ENCODE results near the gene MAP4K4. TPM values are rescaled to one million over a fixed set of nuclear protein-coding genes. Genes with fewer than 3 reads are reported as not detected.
A peak's percentile ranks its signal among the peaks of the same experiment; 100 is the strongest.

The MAP4K4 gene
- polyA plus RNA-seq, 1 experiment, result 158 TPM

DNA sequence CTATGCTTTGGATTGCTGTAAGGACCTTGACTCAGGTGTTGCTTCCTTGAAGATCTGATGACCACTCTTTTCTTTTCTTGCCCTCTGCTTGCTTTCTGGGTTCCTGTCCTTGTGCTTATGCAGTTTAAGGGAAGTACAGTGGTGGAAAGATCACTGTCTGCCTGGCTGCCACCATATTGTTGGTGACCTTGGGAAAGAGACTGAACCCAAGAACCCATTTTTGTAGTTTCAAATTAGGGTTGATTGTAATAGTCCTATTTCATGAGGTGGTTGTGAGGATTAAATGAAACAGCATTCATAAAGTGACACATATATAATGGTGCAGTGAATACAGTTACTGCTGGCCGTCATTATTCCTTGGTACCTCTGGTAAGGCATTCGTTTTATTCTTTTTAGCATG lies 41.1 kb downstream of the MAP4K4 start:
- Histone ChIP-seq H3K27ac (ENCODE audit: low read depth, low read length) (no peak overlapping the region), H3K27me3 (ENCODE audit: control insufficient read depth, insufficient read depth, low read length) (no peaks in the 10 kb centered on the region), H3K9me3 (ENCODE audit: control insufficient read depth, insufficient read depth, low read length) (no peaks in the 10 kb centered on the region), H3K4me3 (ENCODE audit: low read depth, low read length) (no peak overlapping the region)
- CTCF ChIA-PET, result no interaction called here
- POLR2A ChIA-PET, result no interaction called here
- no peak for DNase-seq (ENCODE audit: low read depth, low spot score)
- TF ChIP-seq, protein P1, sequence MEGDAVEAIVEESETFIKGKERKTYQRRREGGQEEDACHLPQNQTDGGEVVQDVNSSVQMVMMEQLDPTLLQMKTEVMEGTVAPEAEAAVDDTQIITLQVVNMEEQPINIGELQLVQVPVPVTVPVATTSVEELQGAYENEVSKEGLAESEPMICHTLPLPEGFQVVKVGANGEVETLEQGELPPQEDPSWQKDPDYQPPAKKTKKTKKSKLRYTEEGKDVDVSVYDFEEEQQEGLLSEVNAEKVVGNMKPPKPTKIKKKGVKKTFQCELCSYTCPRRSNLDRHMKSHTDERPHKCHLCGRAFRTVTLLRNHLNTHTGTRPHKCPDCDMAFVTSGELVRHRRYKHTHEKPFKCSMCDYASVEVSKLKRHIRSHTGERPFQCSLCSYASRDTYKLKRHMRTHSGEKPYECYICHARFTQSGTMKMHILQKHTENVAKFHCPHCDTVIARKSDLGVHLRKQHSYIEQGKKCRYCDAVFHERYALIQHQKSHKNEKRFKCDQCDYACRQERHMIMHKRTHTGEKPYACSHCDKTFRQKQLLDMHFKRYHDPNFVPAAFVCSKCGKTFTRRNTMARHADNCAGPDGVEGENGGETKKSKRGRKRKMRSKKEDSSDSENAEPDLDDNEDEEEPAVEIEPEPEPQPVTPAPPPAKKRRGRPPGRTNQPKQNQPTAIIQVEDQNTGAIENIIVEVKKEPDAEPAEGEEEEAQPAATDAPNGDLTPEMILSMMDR (IDR thresholded peaks at IDR 0.05; ENCODE audit: low read depth, low read length), result no peak

DNA sequence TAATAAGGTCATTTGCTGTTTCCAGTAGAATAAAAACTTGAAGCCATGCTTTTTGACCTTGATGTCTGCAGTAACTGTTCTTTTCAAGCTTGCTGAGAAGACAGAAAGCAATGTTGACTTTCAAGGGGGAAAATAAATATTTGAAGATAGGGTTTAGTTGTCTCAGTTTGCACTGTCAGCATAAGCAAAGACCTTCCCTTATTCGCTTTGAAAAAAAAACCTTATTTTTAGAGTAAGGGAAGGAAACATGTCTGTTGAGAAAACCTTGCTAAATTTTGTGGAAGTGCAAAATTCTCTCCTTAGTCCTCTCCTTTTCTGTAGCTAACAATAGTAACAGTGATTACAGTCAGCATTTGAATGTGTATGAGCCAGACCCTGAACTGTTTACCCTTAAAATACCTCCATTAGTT lies 43.1 kb downstream of the MAP4K4 start:
- DNase-seq (ENCODE audit: low read depth, low spot score), result no peak
- POLR2A ChIA-PET, result no interaction called here
- Histone ChIP-seq H3K27ac (ENCODE audit: low read depth, low read length) (no peak overlapping the region), H3K27me3 (ENCODE audit: control insufficient read depth, insufficient read depth, low read length) (no peaks in the 10 kb centered on the region), H3K4me3 (ENCODE audit: low read depth, low read length) (no peak overlapping the region), H3K9me3 (ENCODE audit: control insufficient read depth, insufficient read depth, low read length) (no peaks in the 10 kb centered on the region)
- TF ChIP-seq, protein P1 (IDR thresholded peaks at IDR 0.05; ENCODE audit: low read depth, low read length), result no peak
- CTCF ChIA-PET, result interaction anchor here (0.7 kb wide), 1 partner anchor 295 kb away, joined by 4 read pairs; no protein-coding TSS in a partner anchor

DNA sequence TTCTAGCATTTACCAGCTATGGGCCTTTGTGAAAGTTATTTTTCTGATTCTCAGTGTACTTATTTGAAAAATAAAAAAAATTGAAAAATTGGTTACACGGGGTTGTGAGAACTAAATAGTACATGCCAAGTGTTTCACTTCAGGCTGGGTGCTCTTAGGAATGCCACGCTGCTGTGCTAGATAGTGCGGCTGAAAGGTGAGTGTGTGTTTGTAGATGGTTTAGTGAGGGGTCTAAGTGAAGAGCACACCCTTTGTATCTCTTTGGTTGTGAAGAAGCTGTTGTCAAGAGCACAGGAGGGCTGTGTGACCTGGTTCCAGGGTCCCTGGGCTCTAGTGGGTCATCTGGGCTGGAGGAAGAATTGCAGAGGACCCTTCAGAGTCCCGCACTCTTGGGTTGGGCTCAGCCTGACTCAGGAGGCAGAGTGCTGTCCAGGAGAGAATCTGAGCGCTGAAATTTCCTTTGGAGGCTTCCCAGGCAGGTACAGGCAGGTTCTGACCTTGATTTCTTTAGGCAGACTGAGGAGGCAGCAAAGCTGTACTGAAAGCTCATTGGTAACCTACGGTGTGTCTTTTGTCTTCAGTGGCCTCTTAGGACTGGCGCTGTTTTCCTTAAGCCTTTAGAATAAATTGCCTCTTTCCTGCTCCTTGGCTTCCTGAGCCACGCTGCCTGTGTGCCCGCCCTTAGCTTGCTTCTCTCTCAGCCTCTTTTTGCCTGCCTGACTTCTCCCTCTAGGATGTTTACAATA lies 44.4 kb downstream of the MAP4K4 start:
- ChIA-PET POLR2A (interaction anchor here (0.6 to 1.0 kb wide), 2 partner anchors 17 to 44 kb away, joined by 3 read pairs; no protein-coding TSS in a partner anchor), CTCF (interaction anchor here (0.9 to 1.4 kb wide), 3 partner anchors 23 to 323 kb away, joined by 3 to 4 read pairs (median 4); no protein-coding TSS in a partner anchor)
- Histone ChIP-seq H3K9me3 (ENCODE audit: control insufficient read depth, insufficient read depth, low read length) (no peaks in the 10 kb centered on the region), H3K27ac (ENCODE audit: low read depth, low read length) (no peak overlapping the region), H3K27me3 (ENCODE audit: control insufficient read depth, insufficient read depth, low read length) (no peaks in the 10 kb centered on the region), H3K4me3 (ENCODE audit: low read depth, low read length) (peak overlapping the region; percentile 5; the same call in 1 of the 2 replicates)
- DNase-seq (ENCODE audit: low read depth, low spot score), result no peak
- TF ChIP-seq, protein P1 (IDR thresholded peaks at IDR 0.05; ENCODE audit: low read depth, low read length), result no peak

DNA sequence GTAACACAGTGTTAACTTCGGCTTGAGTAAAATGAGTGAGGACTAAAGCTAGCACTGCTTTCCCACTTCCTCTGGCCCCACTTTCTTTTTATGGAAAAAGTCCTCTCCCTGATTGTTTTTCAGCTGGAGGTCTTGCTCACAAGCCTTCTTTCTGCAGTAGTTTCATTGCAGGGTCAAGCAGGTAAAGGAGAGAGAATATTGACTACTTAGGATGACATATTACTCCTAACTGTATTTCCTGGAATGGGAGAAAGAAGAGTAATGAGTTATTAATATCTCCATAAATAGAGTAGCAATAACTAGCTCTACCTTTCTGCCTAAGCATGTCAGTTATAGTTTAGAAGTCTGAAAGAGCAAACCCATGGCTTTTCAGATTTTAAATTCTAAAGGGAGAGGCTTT lies 45.0 kb downstream of the MAP4K4 start:
- no peak overlapping the region for H3K4me3 ChIP-seq (ENCODE audit: low read depth, low read length)
- no peaks in the 10 kb centered on the region for H3K27me3 ChIP-seq (ENCODE audit: control insufficient read depth, insufficient read depth, low read length)
- no peaks in the 10 kb centered on the region for H3K9me3 ChIP-seq (ENCODE audit: control insufficient read depth, insufficient read depth, low read length)
- POLR2A ChIA-PET, result interaction anchor here (1.0 kb wide), 1 partner anchor 16 kb away, joined by 3 read pairs; no protein-coding TSS in a partner anchor
- DNase-seq (ENCODE audit: low read depth, low spot score), result no peak
- no peak overlapping the region for H3K27ac ChIP-seq (ENCODE audit: low read depth, low read length)
- CTCF ChIA-PET, result interaction anchor here (0.9 to 1.4 kb wide), 2 partner anchors 23 to 24 kb away, joined by 3 to 4 read pairs; no protein-coding TSS in a partner anchor
- TF ChIP-seq, protein P1 (IDR thresholded peaks at IDR 0.05; ENCODE audit: low read depth, low read length), result no peak

DNA sequence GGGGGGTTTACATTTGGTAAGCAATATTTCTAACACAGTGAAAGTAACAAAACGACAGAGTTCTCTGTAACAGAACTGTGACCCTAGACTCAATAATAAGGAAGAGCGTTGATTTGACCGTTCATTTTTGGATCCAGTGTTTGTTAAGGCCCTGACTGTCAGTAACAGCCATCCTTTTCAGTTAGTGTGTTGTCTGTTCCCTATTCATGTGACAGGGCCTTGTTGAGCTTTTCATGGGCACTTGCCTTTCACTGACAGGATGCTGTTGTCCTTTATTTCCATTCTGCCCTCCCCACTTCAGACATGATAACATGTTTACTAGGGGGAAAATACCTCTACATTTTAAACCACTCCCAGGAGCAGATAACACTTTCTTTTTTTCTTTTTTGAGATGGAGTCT lies 45.8 kb downstream of the MAP4K4 start:
- ChIA-PET POLR2A (no interaction called here), CTCF (interaction anchor here (1.4 kb wide), 1 partner anchor 22 kb away, joined by 3 read pairs; no protein-coding TSS in a partner anchor)
- H3K27ac ChIP-seq (ENCODE audit: low read depth, low read length), result no peak overlapping the region
- no peak overlapping the region for H3K4me3 ChIP-seq (ENCODE audit: low read depth, low read length)
- H3K27me3 ChIP-seq (ENCODE audit: control insufficient read depth, insufficient read depth, low read length), result no peaks in the 10 kb centered on the region
- TF ChIP-seq, protein P1 (IDR thresholded peaks at IDR 0.05; ENCODE audit: low read depth, low read length), result no peak
- no peak for DNase-seq (ENCODE audit: low read depth, low spot score)
- no peaks in the 10 kb centered on the region for H3K9me3 ChIP-seq (ENCODE audit: control insufficient read depth, insufficient read depth, low read length)

Measured in AG04450 (cell line).